Osteocyte (in vitro differentiated cells): ENCODE data around the gene SECTM1. TPM values are rescaled to one million over a fixed set of nuclear protein-coding genes. Genes with fewer than 3 reads are reported as not detected.

ENCODE experiments used
- DNase-seq: peaks from one replicate; pipeline ENCODE4 v3.0.0; 2021; ENCODE audit warnings: mixed read lengths; ENCODE audit not compliant: unreplicated experiment; ENCODE audit errors: extremely low spot score
- H3K27ac Mint-ChIP-seq: one replicate; pipeline ENCODE4 v1.8.0; 2021; ENCODE audit warnings: mild to moderate bottlenecking, mixed read lengths; ENCODE audit not compliant: unreplicated experiment
- H3K27me3 Mint-ChIP-seq: one replicate; pipeline ENCODE4 v1.8.0; 2021; ENCODE audit warnings: mixed read lengths; ENCODE audit not compliant: unreplicated experiment
- H3K36me3 Mint-ChIP-seq: one replicate; pipeline ENCODE4 v1.8.0; 2021; ENCODE audit warnings: mixed read lengths; ENCODE audit not compliant: unreplicated experiment
- H3K4me1 Mint-ChIP-seq: one replicate; pipeline ENCODE4 v1.8.0; 2021; ENCODE audit warnings: mixed read lengths; ENCODE audit not compliant: unreplicated experiment
- H3K4me3 Mint-ChIP-seq: one replicate; pipeline ENCODE4 v1.8.0; 2021; ENCODE audit warnings: mild to moderate bottlenecking, moderate library complexity, mixed read lengths; ENCODE audit not compliant: unreplicated experiment
- H3K9me3 Mint-ChIP-seq: one replicate; pipeline ENCODE4 v1.8.0; 2021; ENCODE audit warnings: mixed read lengths; ENCODE audit not compliant: unreplicated experiment
- total RNA-seq: library from RNA; stranded (reverse); gene quantifications from 2 replicates; pipeline ENCODE4 v1.2.1, GENCODE V29; 2021
- TF ChIP-seq, protein P1 (sequence below): fragments of 200-600 bp; sonication (generic); IDR thresholded peaks from 2 replicates; pipeline ENCODE4 v1.5.0; 2021; ENCODE audit warnings: antibody characterized with exemption, mild to moderate bottlenecking, moderate library complexity

Gene SECTM1
- total RNA-seq, 1 donor from 2014 or later, result 24.1 TPM

DNA sequence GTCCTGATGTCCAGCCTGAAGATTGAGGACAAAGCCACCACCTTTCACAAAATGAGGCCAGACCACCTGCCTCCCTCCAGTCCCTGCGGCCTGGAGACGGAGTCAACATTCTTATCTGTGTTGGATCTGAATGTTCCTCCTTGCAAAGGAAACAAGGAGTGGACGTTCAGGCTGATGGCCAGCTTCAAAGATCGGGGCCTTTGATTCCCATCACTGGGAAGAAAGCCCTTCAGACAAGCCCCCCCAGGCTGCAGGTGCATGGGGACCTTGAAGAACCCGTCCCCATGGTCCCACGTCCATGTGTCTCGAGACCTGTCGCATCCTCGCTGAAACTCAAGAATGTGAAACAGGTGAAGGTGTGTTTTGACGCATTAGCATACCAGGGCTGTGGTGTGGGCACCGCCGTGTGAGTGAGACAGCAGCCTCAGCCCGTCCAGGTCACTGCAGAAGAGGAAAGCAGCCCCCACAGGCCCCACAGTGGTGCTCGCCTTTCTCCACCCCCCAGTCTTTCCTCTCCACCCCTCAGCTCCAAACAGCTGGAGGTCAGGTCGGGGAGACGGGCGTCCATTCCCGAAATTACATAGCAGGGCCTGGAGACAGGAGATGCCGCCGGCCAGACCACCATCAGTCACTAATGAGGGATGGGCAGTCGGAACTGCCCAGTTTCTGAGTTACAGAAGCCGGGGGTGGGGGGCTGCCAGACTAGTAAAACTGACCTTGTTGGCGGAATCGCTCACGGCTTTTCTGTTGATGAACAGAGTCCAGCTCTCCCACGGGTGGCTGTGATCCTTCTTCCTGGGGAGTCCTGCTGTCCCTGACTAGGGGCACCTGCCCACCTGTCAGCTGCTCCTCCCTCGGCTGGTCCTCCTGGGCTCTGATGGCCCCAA is 59.2 kb downstream of the SECTM1 start:
- TF ChIP-seq, protein P1, sequence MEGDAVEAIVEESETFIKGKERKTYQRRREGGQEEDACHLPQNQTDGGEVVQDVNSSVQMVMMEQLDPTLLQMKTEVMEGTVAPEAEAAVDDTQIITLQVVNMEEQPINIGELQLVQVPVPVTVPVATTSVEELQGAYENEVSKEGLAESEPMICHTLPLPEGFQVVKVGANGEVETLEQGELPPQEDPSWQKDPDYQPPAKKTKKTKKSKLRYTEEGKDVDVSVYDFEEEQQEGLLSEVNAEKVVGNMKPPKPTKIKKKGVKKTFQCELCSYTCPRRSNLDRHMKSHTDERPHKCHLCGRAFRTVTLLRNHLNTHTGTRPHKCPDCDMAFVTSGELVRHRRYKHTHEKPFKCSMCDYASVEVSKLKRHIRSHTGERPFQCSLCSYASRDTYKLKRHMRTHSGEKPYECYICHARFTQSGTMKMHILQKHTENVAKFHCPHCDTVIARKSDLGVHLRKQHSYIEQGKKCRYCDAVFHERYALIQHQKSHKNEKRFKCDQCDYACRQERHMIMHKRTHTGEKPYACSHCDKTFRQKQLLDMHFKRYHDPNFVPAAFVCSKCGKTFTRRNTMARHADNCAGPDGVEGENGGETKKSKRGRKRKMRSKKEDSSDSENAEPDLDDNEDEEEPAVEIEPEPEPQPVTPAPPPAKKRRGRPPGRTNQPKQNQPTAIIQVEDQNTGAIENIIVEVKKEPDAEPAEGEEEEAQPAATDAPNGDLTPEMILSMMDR, result no peak
- no peak for DNase-seq
- Mint-ChIP-seq H3K9me3 (no peaks in the 10 kb centered on the region), H3K27me3 (no peaks in the 10 kb centered on the region), H3K4me1 (peaks cover 35% of the 10 kb centered on the region), H3K36me3 (peaks cover 17% of the 10 kb centered on the region), H3K4me3 (peak overlapping the region; percentile 88), H3K27ac (no peak overlapping the region)

DNA sequence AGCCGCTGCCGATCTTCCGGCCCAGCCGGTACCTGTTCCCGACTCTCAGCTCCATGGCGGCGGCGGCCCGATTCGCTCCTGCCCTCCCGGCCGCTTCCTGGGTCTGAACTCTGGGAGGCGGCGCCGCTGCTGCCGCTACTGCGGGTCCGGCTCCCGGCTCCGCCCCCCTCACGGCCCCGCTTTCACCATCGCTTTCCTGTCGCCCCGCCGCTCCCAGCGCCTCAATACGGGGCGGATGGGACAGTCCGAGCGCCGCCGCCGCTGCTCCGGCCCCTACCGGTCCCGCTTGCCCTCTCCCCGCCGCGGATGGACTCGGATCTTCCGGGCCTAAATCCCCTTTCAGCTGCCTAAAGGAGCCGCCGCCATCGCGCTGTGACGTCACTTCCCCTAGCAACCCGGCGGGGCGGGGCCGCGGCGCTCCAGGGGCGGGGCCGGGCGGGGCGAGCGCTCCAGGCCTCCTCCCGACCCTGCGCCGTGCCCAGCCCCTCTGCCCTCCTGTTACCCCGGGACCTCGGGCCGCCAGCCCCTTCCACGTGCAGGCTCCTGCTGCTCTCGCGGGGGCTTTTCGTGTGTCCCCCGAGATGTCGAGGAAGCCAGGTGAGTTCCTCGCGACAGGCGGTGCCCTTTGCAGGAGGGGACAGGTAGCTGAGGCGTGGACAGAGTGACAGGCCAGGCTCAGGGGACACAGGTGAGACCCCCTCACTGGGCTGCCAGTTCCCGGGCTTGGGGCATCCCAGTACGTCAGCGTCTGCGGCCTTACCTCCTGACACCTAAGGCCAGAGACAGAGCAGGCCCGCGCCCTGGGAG is 60.0 kb downstream of the SECTM1 start, which contains the start of gene CSNK1D:
Gene CSNK1D (minus strand): TSS at position 374 of the 807 bp plus-strand sequence. CDS start 319 bp downstream, at position 55.
- TF ChIP-seq, protein P1, result no peak
- Mint-ChIP-seq H3K4me1 (peaks cover 43% of the 10 kb centered on the region), H3K27me3 (no peaks in the 10 kb centered on the region), H3K36me3 (peaks cover 17% of the 10 kb centered on the region), H3K4me3 (peak within 1 kb of the TSS; percentile 91), H3K27ac (peak within 1 kb of the TSS; percentile 99), H3K9me3 (no peaks in the 10 kb centered on the region)
- peak; percentile 95 for DNase-seq

DNA sequence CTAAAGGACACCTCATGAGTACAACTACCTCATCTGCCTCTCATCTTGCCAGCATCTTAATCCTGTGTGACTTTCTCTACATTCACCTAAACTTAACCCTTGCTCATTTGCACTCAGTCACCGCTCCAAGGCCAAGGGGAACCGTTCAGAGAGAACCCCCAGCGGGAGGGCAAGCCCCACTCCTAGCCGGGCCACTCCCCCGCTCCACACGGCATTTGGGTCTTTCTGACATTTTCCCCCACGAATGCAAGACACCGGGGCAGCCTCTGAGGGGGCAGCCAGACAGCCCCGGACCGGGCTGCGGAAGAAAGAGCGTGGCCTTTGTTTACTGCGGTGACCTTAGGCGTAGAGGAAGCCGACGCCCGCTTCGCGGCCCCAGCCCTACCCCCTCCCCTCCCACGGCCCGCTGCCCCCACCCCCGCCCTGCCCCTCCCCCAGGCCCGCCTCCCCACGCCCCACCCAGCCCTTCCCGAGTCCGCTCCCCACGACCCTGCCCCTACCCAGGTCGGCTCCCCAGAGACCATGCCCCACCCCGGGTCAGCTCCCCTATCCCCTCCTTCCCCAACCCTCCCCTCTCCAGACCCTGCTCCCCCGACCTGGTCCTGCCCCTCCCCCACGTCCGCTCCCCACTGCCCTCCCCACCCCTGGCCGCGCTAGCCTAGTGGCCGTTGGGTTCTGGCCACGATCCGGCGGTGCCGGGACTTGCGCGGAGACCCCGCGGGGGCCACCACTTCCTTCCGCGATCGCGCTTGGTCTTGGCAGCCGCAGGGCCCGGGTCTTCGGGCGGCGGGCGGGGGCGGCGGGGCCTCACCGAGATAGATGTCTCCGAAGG is 60.9 kb downstream of the SECTM1 start:
- Mint-ChIP-seq H3K4me3 (peak overlapping the region; percentile 91), H3K27ac (peak overlapping the region; percentile 99), H3K9me3 (no peaks in the 10 kb centered on the region), H3K4me1 (peaks cover 51% of the 10 kb centered on the region), H3K27me3 (no peaks in the 10 kb centered on the region), H3K36me3 (peaks cover 17% of the 10 kb centered on the region)
- TF ChIP-seq, protein P1, result no peak
- DNase-seq, result no peak

DNA sequence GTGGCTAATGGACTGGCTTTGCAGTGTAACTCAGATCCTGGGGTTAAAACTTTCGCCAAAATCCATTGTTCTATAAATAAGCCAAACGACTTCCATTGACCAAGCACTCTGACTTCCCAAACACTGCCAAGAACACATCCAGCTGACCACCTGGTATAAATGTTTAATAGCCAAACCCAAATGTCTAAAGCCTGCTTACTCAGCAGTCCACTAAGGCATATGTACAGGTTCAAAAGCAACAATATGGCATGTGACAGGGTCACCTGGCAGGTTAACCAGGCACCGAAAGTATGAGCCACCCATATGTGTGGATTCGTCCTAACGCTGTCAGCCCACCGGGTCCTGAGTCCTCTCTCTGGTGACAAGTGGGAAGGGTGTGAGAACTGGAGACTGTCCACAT is 62.2 kb downstream of the SECTM1 start:
- peak overlapping the region; percentile 91 for H3K4me3 Mint-ChIP-seq
- peaks cover 65% of the 10 kb centered on the region for H3K4me1 Mint-ChIP-seq
- peak overlapping the region; percentile 35 for H3K27ac Mint-ChIP-seq

More for the DNA sequence above, 62.2 kb downstream of the SECTM1 start:
- no peak for DNase-seq
- TF ChIP-seq, protein P1, result no peak
- Mint-ChIP-seq H3K27me3 (no peaks in the 10 kb centered on the region), H3K36me3 (peaks cover 19% of the 10 kb centered on the region), H3K9me3 (no peaks in the 10 kb centered on the region)

Other genes with a start within 250 kb of the SECTM1 start
- gene FASN, start 235.5 kb downstream of the SECTM1 start, total RNA-seq, result 134 and 136 TPM in 2 replicates
- gene CCDC57, start 120.9 kb downstream of the SECTM1 start, total RNA-seq, result 50.8 and 57.9 TPM in 2 replicates
- gene SLC16A3, start 104.7 kb downstream of the SECTM1 start, total RNA-seq, result 12.9 and 18.1 TPM in 2 replicates
- 118 and 124 TPM in 2 replicates for gene CSNK1D, start 60.1 kb downstream of the SECTM1 start, total RNA-seq
- gene CD7, start 16.2 kb downstream of the SECTM1 start, total RNA-seq, result 1.0 TPM in 2 replicates
- gene TEX19, start 25.5 kb upstream of the SECTM1 start, total RNA-seq, result not detected in 2 replicates
- gene UTS2R, start 38.0 kb upstream of the SECTM1 start, total RNA-seq, result not detected in 2 replicates
- 21.9 and 26.5 TPM in 2 replicates for gene HEXD, start 84.6 kb upstream of the SECTM1 start, total RNA-seq
- gene OGFOD3, start 84.8 kb upstream of the SECTM1 start, total RNA-seq, result 30.7 and 32.8 TPM in 2 replicates
- 69.8 and 78.7 TPM in 2 replicates for gene CYBC1, start 117.0 kb upstream of the SECTM1 start, total RNA-seq
- 65.7 and 72.8 TPM in 2 replicates for gene NARF, start 125.0 kb upstream of the SECTM1 start, total RNA-seq
- 59.9 and 65.1 TPM in 2 replicates for gene FOXK2, start 186.0 kb upstream of the SECTM1 start, total RNA-seq